Measurements from ENCODE around the gene TMCC2. TPM values are rescaled to one million over a fixed set of nuclear protein-coding genes. Genes with fewer than 3 reads are reported as not detected.

Gene TMCC2
- total RNA-seq, 1 donor from 2014 or later: 13.4 TPM

DNA sequence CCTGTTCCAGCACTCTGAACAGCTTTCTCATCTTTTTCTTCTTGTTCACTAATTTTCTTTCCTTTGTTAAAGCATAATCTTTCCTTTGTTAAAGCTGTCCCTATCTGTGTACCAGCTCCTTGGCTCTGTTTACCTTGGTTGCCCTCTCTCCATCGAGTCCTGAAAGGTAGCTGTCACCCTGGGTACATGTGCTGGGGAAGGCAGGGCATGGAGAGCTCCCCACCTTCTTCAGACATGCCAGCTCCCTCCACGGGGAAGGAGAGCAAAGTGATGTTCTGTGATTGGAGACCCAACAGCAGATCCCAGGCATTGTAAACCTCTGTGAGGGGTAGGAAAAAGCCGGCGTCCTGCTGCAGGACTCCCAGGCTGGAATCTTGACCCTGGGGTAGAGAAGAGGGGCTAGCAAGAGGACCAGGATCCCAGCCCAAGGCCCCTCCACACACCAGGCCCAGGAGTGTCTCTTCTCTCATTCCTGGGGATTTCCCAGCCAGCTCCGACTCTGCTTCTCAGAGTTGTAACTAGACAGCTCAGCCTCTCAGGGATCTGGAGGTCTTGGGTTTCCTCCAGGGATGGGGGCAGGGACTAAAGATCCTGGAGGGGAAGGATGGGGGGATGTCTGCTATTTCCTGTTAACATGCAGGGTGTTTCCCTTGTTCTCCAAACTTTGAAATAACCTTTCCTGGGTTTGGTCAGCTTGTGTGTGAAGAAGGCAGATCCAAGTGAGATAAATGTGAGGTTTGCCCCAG lies 34.4 kb downstream of the TMCC2 start:
- peaks cover 17% of the 10 kb centered on the region for H3K4me1 Mint-ChIP-seq (ENCODE audit: low read depth)
- H3K36me3 Mint-ChIP-seq (ENCODE audit: low read depth): no peaks in the 10 kb centered on the region
- no peaks in the 10 kb centered on the region for H3K9me3 Mint-ChIP-seq
- peak overlapping the region; percentile 11 for H3K27ac Mint-ChIP-seq
- no peak for DNase-seq (ENCODE audit: low spot score)
- H3K4me3 Mint-ChIP-seq (ENCODE audit: low read depth): no peak overlapping the region
- intact Hi-C loops (cut with micrococcal nuclease): no loop called here
- H3K27me3 Mint-ChIP-seq (ENCODE audit: low read depth): peaks cover 2% of the 10 kb centered on the region

DNA sequence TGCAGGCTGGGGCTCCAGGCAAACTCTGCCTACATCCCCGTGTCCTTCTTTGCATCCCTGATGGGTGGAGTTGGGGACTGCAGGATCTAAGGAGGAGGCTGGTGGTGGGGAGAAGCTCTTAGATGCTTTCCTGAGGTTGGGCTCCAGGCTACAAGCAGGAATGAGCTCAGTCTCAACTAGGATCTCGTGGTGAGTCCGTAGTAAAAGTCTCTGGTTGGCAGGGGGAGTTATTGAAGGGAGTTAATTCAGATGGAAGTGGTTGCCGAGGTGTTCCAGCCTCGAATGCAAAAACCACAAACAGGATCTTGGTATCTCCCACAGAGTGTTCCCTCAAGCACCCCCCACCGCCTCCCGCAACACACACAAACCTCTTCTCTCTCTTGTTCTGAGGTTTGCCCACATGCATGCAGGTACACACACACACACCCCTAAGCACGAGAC lies 35.0 kb downstream of the TMCC2 start:
- Mint-ChIP-seq H3K36me3 (ENCODE audit: low read depth) (no peaks in the 10 kb centered on the region), H3K27ac (no peak overlapping the region), H3K27me3 (ENCODE audit: low read depth) (peaks cover 2% of the 10 kb centered on the region), H3K4me3 (ENCODE audit: low read depth) (no peak overlapping the region), H3K9me3 (no peaks in the 10 kb centered on the region), H3K4me1 (ENCODE audit: low read depth) (peaks cover 21% of the 10 kb centered on the region)
- intact Hi-C loops (cut with micrococcal nuclease): no loop called here
- DNase-seq (ENCODE audit: low spot score): no peak

DNA sequence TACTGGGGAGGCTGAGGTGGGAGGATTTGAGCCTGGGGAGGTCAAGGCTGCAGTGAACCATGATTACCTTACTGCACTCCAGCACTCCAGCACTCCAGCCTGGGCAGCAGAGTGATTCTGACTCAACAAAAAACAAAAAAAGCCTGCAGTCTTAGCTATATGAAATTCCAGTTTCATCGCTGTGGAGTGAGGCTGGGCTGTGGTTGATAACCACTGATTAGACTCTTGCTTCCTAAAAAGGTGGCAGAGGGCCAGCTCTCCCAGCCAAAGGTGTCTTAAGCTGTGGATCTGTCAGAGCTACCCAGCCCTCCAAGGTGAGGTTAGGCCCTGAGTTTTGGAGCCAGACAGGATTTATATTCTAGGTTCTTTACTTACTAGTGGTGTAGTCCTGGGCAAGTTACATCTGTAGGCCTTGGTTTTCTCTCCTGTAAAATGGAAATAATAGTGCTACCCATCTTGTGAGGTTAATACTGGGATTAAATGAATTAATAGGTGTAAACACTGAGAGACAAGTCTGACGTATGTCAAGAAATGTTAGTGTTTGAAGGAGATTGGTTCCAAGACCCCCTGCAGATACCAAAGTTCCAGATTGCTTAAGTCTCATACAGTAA lies 35.9 kb downstream of the TMCC2 start:
- H3K4me1 Mint-ChIP-seq (ENCODE audit: low read depth): peaks cover 21% of the 10 kb centered on the region
- H3K27ac Mint-ChIP-seq: no peak overlapping the region
- H3K4me3 Mint-ChIP-seq (ENCODE audit: low read depth): no peak overlapping the region
- H3K27me3 Mint-ChIP-seq (ENCODE audit: low read depth): peaks cover 2% of the 10 kb centered on the region
- intact Hi-C loops (cut with micrococcal nuclease): no loop called here
- DNase-seq (ENCODE audit: low spot score): no peak
- no peaks in the 10 kb centered on the region for H3K9me3 Mint-ChIP-seq
- no peaks in the 10 kb centered on the region for H3K36me3 Mint-ChIP-seq (ENCODE audit: low read depth)

DNA sequence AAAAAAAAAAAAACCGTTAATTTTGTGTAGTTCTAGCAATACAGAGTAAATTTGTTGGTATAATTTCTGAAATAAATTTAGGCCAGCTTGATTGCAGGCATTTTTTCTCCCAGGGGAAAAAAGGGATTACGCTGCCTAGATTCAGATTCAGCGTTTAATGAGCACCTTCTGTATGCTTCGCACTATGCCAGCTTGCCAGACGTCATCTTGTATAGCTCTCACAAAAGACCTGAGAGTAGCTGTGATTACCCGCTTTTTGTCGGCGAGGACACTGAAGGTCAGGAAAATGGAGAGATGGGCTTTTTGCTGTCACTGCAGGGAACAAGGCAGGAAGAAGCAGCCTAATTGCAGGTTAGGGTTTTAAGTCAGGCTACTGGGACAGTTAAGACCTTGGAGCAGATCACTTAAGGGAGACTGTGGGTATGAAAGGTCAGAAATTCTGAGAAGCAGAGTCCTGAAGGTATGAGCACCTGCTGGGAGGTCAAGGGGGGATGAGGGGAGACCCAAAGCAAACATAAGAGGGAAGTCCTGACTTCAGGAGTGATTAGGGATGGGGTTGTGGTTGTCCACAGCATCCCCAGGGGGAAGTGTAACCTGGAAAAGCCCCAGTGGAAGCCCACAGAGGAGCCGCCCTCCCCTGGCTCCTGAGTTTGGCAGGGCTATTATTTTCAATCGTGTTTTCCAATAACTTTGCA lies 39.0 kb downstream of the TMCC2 start:
- Mint-ChIP-seq H3K4me3 (ENCODE audit: low read depth) (no peak overlapping the region), H3K36me3 (ENCODE audit: low read depth) (no peaks in the 10 kb centered on the region), H3K4me1 (ENCODE audit: low read depth) (peaks cover 23% of the 10 kb centered on the region), H3K27ac (no peak overlapping the region), H3K9me3 (no peaks in the 10 kb centered on the region), H3K27me3 (ENCODE audit: low read depth) (peaks cover 2% of the 10 kb centered on the region)
- no peak for DNase-seq (ENCODE audit: low spot score)
- intact Hi-C loops (cut with micrococcal nuclease): no loop called here

DNA sequence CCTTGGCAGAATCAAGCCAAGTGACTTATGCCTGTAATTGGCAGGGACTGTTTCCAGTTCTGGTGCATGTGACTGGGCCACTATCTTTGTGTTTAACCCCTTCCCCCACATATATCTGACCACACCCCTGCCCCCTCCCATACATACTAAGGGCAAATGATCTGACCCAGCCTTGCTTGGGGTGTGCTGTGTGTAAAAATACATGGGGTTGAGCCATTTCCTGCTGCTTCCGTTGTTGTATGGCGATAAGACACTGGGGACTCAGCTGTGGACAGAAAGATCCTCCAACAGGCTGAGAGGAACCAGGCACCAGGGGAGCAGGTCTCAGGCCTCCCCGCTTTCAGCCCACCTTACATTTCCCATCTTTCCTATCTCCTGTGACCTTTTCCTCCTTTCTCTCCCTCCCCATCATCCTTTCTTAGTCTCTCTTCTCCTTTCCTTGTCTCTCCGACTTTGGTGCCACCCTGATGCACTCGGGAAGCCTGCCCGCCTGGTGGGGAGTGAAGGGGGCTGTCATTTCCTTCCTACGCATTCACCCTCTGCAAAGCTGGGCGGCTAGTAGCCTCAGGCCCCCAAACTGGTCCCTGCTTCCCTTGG lies 39.7 kb downstream of the TMCC2 start:
- H3K27ac Mint-ChIP-seq: no peak overlapping the region
- H3K4me1 Mint-ChIP-seq (ENCODE audit: low read depth): peaks cover 18% of the 10 kb centered on the region
- DNase-seq (ENCODE audit: low spot score): no peak
- intact Hi-C loops (cut with micrococcal nuclease): no loop called here
- no peaks in the 10 kb centered on the region for H3K36me3 Mint-ChIP-seq (ENCODE audit: low read depth)
- H3K9me3 Mint-ChIP-seq: no peaks in the 10 kb centered on the region
- H3K4me3 Mint-ChIP-seq (ENCODE audit: low read depth): no peak overlapping the region
- H3K27me3 Mint-ChIP-seq (ENCODE audit: low read depth): peaks cover 2% of the 10 kb centered on the region

DNA sequence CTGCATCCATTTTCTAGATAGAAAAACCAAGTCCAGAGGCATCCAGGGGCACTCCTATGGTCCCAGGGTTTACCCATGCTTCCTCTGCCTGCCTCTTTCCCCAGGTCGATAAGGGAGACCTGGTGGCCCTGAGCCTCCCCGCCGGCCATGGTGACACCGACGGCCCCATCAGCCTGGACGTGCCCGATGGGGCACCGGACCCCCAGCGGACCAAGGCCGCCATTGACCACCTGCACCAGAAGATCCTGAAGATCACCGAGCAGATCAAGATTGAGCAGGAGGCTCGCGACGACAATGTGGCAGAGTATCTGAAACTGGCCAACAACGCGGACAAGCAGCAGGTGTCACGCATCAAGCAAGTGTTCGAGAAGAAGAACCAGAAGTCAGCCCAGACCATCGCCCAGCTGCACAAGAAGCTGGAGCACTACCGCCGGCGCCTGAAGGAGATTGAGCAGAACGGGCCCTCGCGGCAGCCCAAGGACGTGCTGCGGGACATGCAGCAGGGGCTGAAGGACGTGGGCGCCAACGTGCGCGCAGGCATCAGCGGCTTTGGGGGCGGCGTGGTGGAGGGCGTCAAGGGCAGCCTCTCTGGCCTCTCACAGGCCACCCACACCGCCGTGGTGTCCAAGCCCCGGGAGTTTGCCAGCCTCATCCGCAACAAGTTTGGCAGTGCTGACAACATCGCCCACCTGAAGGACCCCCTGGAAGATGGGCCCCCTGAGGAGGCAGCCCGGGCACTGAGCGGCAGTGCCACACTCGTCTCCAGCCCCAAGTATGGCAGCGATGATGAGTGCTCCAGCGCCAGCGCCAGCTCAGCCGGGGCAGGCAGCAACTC lies 41.3 kb downstream of the TMCC2 start:
- intact Hi-C loops (cut with micrococcal nuclease): no loop called here
- Mint-ChIP-seq H3K36me3 (ENCODE audit: low read depth) (peaks cover 5% of the 10 kb centered on the region), H3K9me3 (no peaks in the 10 kb centered on the region), H3K4me1 (ENCODE audit: low read depth) (peaks cover 16% of the 10 kb centered on the region), H3K4me3 (ENCODE audit: low read depth) (no peak overlapping the region), H3K27me3 (ENCODE audit: low read depth) (peaks cover 2% of the 10 kb centered on the region), H3K27ac (no peak overlapping the region)
- no peak for DNase-seq (ENCODE audit: low spot score)

DNA sequence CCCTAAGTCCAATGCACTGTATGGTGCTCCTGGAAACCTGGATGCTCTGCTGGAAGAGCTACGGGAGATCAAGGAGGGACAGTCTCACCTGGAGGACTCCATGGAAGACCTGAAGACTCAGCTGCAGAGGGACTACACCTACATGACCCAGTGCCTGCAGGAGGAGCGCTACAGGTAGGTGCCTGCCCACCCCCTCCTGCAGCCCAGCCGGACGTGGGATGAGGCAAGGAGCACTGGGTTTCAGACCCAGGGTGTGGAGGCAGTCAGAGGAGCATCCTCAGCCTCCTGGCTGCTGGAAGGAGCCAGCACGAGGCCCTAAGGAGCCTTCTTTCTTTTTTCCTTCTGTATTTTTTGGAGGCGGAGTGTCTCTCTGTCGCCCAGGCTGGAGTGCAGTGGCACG lies 42.0 kb downstream of the TMCC2 start:
- DNase-seq (ENCODE audit: low spot score): no peak
- Mint-ChIP-seq H3K27ac (no peak overlapping the region), H3K9me3 (no peaks in the 10 kb centered on the region), H3K4me1 (ENCODE audit: low read depth) (peaks cover 18% of the 10 kb centered on the region), H3K36me3 (ENCODE audit: low read depth) (peaks cover 5% of the 10 kb centered on the region), H3K4me3 (ENCODE audit: low read depth) (no peak overlapping the region), H3K27me3 (ENCODE audit: low read depth) (peaks cover 2% of the 10 kb centered on the region)
- intact Hi-C loops (cut with micrococcal nuclease): no loop called here

DNA sequence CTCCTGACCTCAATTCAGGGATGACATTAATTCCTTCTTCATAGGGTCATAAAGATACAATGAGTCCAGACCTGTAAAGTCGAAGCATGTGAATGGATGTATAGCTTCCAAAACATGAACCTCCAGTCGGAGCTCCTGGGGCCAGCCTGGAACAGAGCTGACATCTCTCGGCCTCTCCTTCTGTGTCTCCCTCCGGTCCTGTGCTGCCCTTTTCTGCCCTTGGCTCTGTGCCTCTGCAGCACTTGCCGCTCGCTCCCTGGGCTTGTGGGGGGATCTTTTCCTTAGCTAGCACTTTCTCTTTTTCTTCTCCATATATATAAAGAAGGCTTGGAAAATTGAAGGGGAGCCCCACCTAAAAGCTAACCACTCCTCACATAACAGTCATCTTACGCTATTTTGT lies 42.5 kb downstream of the TMCC2 start:
- intact Hi-C loops (cut with micrococcal nuclease): no loop called here
- H3K27ac Mint-ChIP-seq: no peak overlapping the region
- H3K36me3 Mint-ChIP-seq (ENCODE audit: low read depth): peaks cover 5% of the 10 kb centered on the region
- H3K4me1 Mint-ChIP-seq (ENCODE audit: low read depth): peaks cover 18% of the 10 kb centered on the region
- DNase-seq (ENCODE audit: low spot score): no peak
- H3K4me3 Mint-ChIP-seq (ENCODE audit: low read depth): no peak overlapping the region
- H3K27me3 Mint-ChIP-seq (ENCODE audit: low read depth): peaks cover 2% of the 10 kb centered on the region
- H3K9me3 Mint-ChIP-seq: no peaks in the 10 kb centered on the region

DNA sequence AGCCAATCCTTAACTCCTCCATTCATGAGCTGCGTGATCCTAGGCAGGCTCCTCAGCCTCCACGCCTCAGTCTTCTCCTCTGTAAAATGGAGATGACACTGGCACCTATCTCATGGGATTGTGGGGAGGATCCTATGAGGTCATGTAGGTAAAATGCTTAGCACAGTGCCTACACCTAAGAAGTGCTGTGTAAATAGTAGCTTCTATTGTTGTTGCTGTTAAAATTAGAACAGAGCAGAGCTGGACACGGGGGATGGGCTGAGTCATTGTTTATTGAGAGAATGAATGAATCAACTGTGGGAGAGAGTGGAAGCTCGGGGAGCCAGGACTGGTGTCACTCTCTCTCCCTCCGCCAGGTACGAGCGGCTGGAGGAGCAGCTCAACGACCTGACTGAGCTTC lies 43.0 kb downstream of the TMCC2 start:
- peaks cover 5% of the 10 kb centered on the region for H3K36me3 Mint-ChIP-seq (ENCODE audit: low read depth)
- H3K27me3 Mint-ChIP-seq (ENCODE audit: low read depth): peaks cover 2% of the 10 kb centered on the region
- no peak overlapping the region for H3K4me3 Mint-ChIP-seq (ENCODE audit: low read depth)
- DNase-seq (ENCODE audit: low spot score): no peak
- intact Hi-C loops (cut with micrococcal nuclease): no loop called here
- H3K4me1 Mint-ChIP-seq (ENCODE audit: low read depth): peaks cover 18% of the 10 kb centered on the region
- H3K27ac Mint-ChIP-seq: no peak overlapping the region
- H3K9me3 Mint-ChIP-seq: no peaks in the 10 kb centered on the region

DNA sequence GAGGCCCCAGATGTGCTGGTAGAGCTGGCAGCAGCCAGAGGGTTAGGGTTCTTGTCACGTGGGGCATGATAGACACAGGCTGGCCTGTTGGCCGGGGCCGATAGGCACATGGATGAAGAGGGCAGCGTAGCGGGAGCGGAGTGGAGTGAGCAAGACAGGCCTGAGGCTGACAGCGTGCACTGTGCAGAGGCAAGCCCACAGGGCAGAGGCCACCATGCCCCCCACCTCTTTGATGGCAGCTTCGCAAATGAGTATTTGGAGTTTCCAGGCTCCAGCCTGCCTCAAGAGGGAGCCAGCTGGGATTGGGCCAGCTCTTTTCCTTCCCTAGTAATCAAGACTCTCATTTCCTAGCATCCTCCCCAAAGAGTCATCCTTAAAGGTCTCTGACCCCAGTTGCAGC lies 43.5 kb downstream of the TMCC2 start:
- Mint-ChIP-seq H3K27ac (no peak overlapping the region), H3K9me3 (no peaks in the 10 kb centered on the region), H3K4me3 (ENCODE audit: low read depth) (no peak overlapping the region), H3K4me1 (ENCODE audit: low read depth) (peaks cover 18% of the 10 kb centered on the region), H3K27me3 (ENCODE audit: low read depth) (peaks cover 2% of the 10 kb centered on the region), H3K36me3 (ENCODE audit: low read depth) (peaks cover 5% of the 10 kb centered on the region)
- intact Hi-C loops (cut with micrococcal nuclease): no loop called here
- no peak for DNase-seq (ENCODE audit: low spot score)

DNA sequence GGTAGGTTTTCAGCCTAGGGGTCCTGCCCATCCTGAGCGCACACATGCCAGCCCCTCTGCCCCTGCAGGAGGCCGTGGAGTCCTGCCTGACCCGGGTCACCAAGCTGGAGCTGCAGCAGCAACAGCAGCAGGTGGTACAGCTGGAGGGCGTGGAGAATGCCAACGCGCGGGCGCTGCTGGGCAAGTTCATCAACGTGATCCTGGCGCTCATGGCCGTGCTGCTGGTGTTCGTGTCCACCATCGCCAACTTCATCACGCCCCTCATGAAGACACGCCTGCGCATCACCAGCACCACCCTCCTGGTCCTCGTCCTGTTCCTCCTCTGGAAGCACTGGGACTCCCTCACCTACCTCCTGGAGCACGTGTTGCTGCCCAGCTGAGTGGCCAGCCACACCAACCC lies 44.0 kb downstream of the TMCC2 start:
- no peaks in the 10 kb centered on the region for H3K9me3 Mint-ChIP-seq
- intact Hi-C loops (cut with micrococcal nuclease): no loop called here
- H3K4me1 Mint-ChIP-seq (ENCODE audit: low read depth): peaks cover 18% of the 10 kb centered on the region
- H3K4me3 Mint-ChIP-seq (ENCODE audit: low read depth): no peak overlapping the region
- no peak for DNase-seq (ENCODE audit: low spot score)
- H3K27me3 Mint-ChIP-seq (ENCODE audit: low read depth): peaks cover 2% of the 10 kb centered on the region
- peaks cover 5% of the 10 kb centered on the region for H3K36me3 Mint-ChIP-seq (ENCODE audit: low read depth)
- H3K27ac Mint-ChIP-seq: no peak overlapping the region

DNA sequence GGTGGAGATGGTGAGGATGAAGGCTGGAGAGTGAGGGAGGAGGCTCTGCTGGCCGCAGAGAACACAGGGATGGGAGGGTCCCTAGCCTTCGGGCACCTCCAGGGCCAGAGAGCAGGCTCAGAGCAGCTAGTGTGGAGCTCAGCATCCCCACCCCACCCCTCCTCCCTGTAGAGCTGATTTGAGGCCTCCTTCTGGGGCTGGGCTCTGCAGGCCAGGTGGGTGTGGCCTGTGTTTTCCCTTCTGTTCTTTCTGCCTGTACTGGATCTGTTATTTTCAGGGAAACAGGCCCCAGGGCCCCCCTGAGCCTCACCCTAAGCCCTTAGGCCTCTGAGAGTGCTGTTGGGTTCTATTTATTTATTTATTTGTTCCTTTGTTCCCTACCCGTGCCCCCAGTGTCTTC lies 44.8 kb downstream of the TMCC2 start:
- intact Hi-C loops (cut with micrococcal nuclease): no loop called here

More for the DNA sequence above, 44.8 kb downstream of the TMCC2 start:
- H3K36me3 Mint-ChIP-seq (ENCODE audit: low read depth): peaks cover 5% of the 10 kb centered on the region
- H3K27me3 Mint-ChIP-seq (ENCODE audit: low read depth): no peaks in the 10 kb centered on the region
- DNase-seq (ENCODE audit: low spot score): no peak
- H3K4me3 Mint-ChIP-seq (ENCODE audit: low read depth): no peak overlapping the region
- peaks cover 15% of the 10 kb centered on the region for H3K4me1 Mint-ChIP-seq (ENCODE audit: low read depth)
- no peak overlapping the region for H3K27ac Mint-ChIP-seq
- H3K9me3 Mint-ChIP-seq: no peaks in the 10 kb centered on the region

Data from activated T-helper 2 cell treated with anti-CD3 and anti-CD28 coated beads, Interferon-gamma antibody, Interleukin-2, Interleukin-4, amounts not matched to agents 10 μg/mL and 5 μg/mL and 100 μg/mL, durations not matched to agents 14 hours and 24 hours and 36 hours (primary cell).